ENCODE measurements around the gene TTC32.

Gene TTC32

GRCh38 chr2:19848029-19848750 lies 53.6 kb downstream of the TTC32 start:
- DNase-seq, result no peak

GRCh38 chr2:19847486-19847885 lies 54.3 kb downstream of the TTC32 start:
- DNase-seq, result no peak
